K562 (cell line): ENCODE data around the gene WRAP53. TPM values are rescaled to one million over a fixed set of nuclear protein-coding genes. Genes with fewer than 3 reads are reported as not detected.

Experiments
- ATAC-seq: fragments of 200-7000 bp; cut with Tn5 transposase; 3 replicates; pipeline ENCODE4 v1.9.1; 2020; ENCODE audit warnings: moderate library complexity
- BruUV-seq: library from RNA; stranded (reverse); fragments of 400-500 nt; replicated peaks from 2 replicates; lab custom pipeline; 2021; lab: Mats Ljungman, UMichigan
- CTCF ChIA-PET: fragments of 300-600 bp; formaldehyde crosslinking; extraction: SDS; loops from one replicate; lab custom pipeline; 2021; ENCODE audit warnings: low intra/inter-chr PET ratio; lab: Yijun Ruan, JAX
- POLR2A ChIA-PET: fragments of 300-600, 350-650 bp; sonication (Branson Sonifier 250); formaldehyde crosslinking; extraction: SDS; loops from one replicate; lab custom pipeline; 2021; ENCODE audit warnings: antibody characterized with exemption, inconsistent platforms; lab: Yijun Ruan, JAX
- DNase-seq, 4 experiments: peaks; one replicate each; pipeline versions ENCODE4 v3.0.0 to v3.0.0-alpha.2; 2011 to 2018; ENCODE audit warnings: low spot score in 3 of 4, mixed read lengths in 3 of 4; ENCODE audit errors: extremely low read depth in 1 of 4
- FAIRE-seq: peaks from 2 replicates; lab custom pipeline; 2011; peaks lifted over from hg19 to GRCh38; lab: Jason Lieb, UNC
- H2AFZ ChIP-seq: 2 replicates; pipeline ENCODE4 v1.6.0; 2011; ENCODE audit warnings: low read depth, low read length, control low read depth, inconsistent platforms
- H3K27ac ChIP-seq: fragments of 200-600 bp; 3 replicates; pipeline ENCODE4 v1.8.0; 2011; ENCODE audit warnings: low read depth, mild to moderate bottlenecking, control low read depth, inconsistent platforms, low read length, moderate library complexity, mixed read lengths; ENCODE audit errors: extremely low read depth
- H3K27me3 ChIP-seq, 2 experiments: fragments of 300-600 bp in 1 of 2; 2 replicates in 1 of 2; 3 replicates in 1 of 2; pipeline versions ENCODE4 v1.6.0 to v1.8.0; 2011; ENCODE audit warnings: inconsistent platforms in 2 of 2, low read length in 2 of 2, mild to moderate bottlenecking in 1 of 2, mixed read lengths in 1 of 2, moderate library complexity in 1 of 2; ENCODE audit not compliant: control insufficient read depth in 2 of 2, insufficient read depth in 2 of 2
- H3K36me3 ChIP-seq: fragments of 300-600 bp; 3 replicates; pipeline ENCODE4 v1.8.0; 2011; ENCODE audit warnings: mild to moderate bottlenecking, low read length, inconsistent platforms; ENCODE audit not compliant: control insufficient read depth, insufficient read depth
- H3K4me1 ChIP-seq, 2 experiments: fragments of 200-600 bp in 1 of 2; replicated peaks in 1 of 2; 2 replicates in 1 of 2; 3 replicates in 1 of 2; pipeline versions ENCODE4 v1.5.1 to v1.8.0; 2011; ENCODE audit warnings: inconsistent platforms in 2 of 2, low read length in 2 of 2, mild to moderate bottlenecking in 1 of 2, mixed read lengths in 1 of 2, moderate library complexity in 1 of 2; ENCODE audit not compliant: control insufficient read depth in 2 of 2, insufficient read depth in 2 of 2
- H3K4me2 ChIP-seq: 2 replicates; pipeline ENCODE4 v1.6.1; 2011; ENCODE audit warnings: low read length, control low read depth, inconsistent platforms, mixed read lengths; ENCODE audit not compliant: insufficient read depth
- H3K4me3 ChIP-seq: fragments of 200-600 bp; sonication (generic), shearing (Covaris generic); 2 replicates; pipeline ENCODE4 v1.5.1; 2016; ENCODE audit warnings: control low read depth, inconsistent platforms
- H3K79me2 ChIP-seq: fragments of 200-600 bp; 3 replicates; pipeline ENCODE4 v1.8.0; 2011; ENCODE audit warnings: low read length, inconsistent platforms; ENCODE audit not compliant: control insufficient read depth, insufficient read depth
- H3K9ac ChIP-seq, 2 experiments: 2 replicates each; pipeline versions ENCODE4 v1.6.0 to v1.6.1; 2011; ENCODE audit warnings: low read depth in 2 of 2, low read length in 2 of 2, control low read depth in 1 of 2, inconsistent platforms in 1 of 2, mild to moderate bottlenecking in 1 of 2, mixed read lengths in 1 of 2; ENCODE audit not compliant: insufficient read depth in 1 of 2
- H3K9me1 ChIP-seq: one replicate; pipeline ENCODE4 v1.6.0; 2011; ENCODE audit warnings: inconsistent platforms, mild to moderate bottlenecking, low read length, moderate library complexity; ENCODE audit not compliant: control insufficient read depth, insufficient read depth
- H3K9me3 ChIP-seq: replicated peaks from 2 replicates; pipeline ENCODE4 v1.5.1; 2011; ENCODE audit warnings: low read depth, low read length, inconsistent platforms; ENCODE audit not compliant: control insufficient read depth, insufficient read depth
- H4K20me1 ChIP-seq: replicated peaks from 2 replicates; pipeline ENCODE4 v1.6.1; 2011; ENCODE audit warnings: low read length, inconsistent platforms, mixed read lengths; ENCODE audit not compliant: control insufficient read depth, insufficient read depth
- CREB1 ChIP-seq, 2 experiments: sonication (generic) in 1 of 2; formaldehyde crosslinking in 1 of 2; IDR thresholded peaks; 2 replicates each; pipeline versions ENCODE4 v1.6.1 to v1.8.0; 2012 to 2022; ENCODE audit warnings: inconsistent platforms in 1 of 2, mild to moderate bottlenecking in 1 of 2, missing genetic modification reagents in 1 of 2, moderate library complexity in 1 of 2
- DEAF1 ChIP-seq: fragments of 450-650 bp; formaldehyde crosslinking; IDR thresholded peaks from 2 replicates; pipeline ENCODE4 v1.4.0; 2020; ENCODE audit warnings: mild to moderate bottlenecking, moderate library complexity
- EHMT2 ChIP-seq: fragments of 450-650 bp; IDR thresholded peaks from 2 replicates; pipeline ENCODE4 v1.6.1; 2018; ENCODE audit warnings: antibody characterized with exemption
- FOXJ2 ChIP-seq: fragments of 200-800 bp; sonication (Bioruptor generic); IDR thresholded peaks from 2 replicates; pipeline ENCODE4 v1.6.1; 2016; ENCODE audit warnings: missing genetic modification characterization, missing compliant biosample characterization
- GABPB2 ChIP-seq: fragments of 250-450 bp; sonication (Bioruptor Pico); conservative IDR thresholded peaks from 2 replicates; pipeline ENCODE4 v1.5.1; 2021; ENCODE audit warnings: mild to moderate bottlenecking
- KDM2B ChIP-seq: fragments of 250-450 bp; sonication (Bioruptor Pico); IDR thresholded peaks from 2 replicates; pipeline ENCODE4 v1.8.0; 2021; ENCODE audit warnings: mild to moderate bottlenecking, moderate library complexity
- MAFG ChIP-seq: fragments of 450-650 bp; conservative IDR thresholded peaks from 2 replicates; pipeline ENCODE4 v1.6.1; 2016; ENCODE audit warnings: missing genetic modification characterization, missing compliant biosample characterization
- MAZ ChIP-seq, 2 experiments: fragments of 450-650 bp in 1 of 2; sonication (generic) in 1 of 2; formaldehyde crosslinking; IDR thresholded peaks in 1 of 2; conservative IDR thresholded peaks in 1 of 2; 2 replicates each; pipeline versions ENCODE4 v1.4.0 to v1.5.0; 2020; ENCODE audit warnings: mild to moderate bottlenecking in 1 of 2, missing genetic modification reagents in 1 of 2
- PBX2 ChIP-seq, 2 experiments: IDR thresholded peaks in 1 of 2; conservative IDR thresholded peaks in 1 of 2; 2 replicates each; pipeline ENCODE4 v1.6.1; 2016; ENCODE audit warnings: low read depth in 2 of 2, mild to moderate bottlenecking in 1 of 2, missing compliant biosample characterization in 1 of 2, missing genetic modification characterization in 1 of 2, moderate library complexity in 1 of 2
- POLR2A ChIP-seq: fragments of 450-650 bp; conservative IDR thresholded peaks from 2 replicates; pipeline ENCODE4 v1.6.1; 2016
- PREB ChIP-seq: sonication (generic); formaldehyde crosslinking; IDR thresholded peaks from 2 replicates; pipeline ENCODE4 v1.8.1; 2023; ENCODE audit warnings: mild to moderate bottlenecking, missing genetic modification reagents
- SLC30A9 ChIP-seq: fragments of 250-450 bp; sonication (Bioruptor Pico); IDR thresholded peaks from 2 replicates; pipeline ENCODE4 v1.8.0; 2022; ENCODE audit warnings: mild to moderate bottlenecking, moderate library complexity
- SMARCA4 ChIP-seq: fragments of 450-650 bp; IDR thresholded peaks from 2 replicates; pipeline ENCODE4 v1.6.1; 2016
- YY1 ChIP-seq, 3 experiments: IDR thresholded peaks; 2 replicates each; pipeline ENCODE4 v1.6.1; 2011; ENCODE audit warnings: low read length in 2 of 3, mild to moderate bottlenecking in 2 of 3, moderate library complexity in 2 of 3, borderline replicate concordance in 1 of 3, control low read depth in 1 of 3, low read depth in 1 of 3; ENCODE audit not compliant: insufficient read depth in 3 of 3, insufficient replicate concordance in 2 of 3, control insufficient read depth in 1 of 3, insufficient read length in 1 of 3; ENCODE audit errors: extremely low read depth in 1 of 3
- ZNF280A ChIP-seq: fragments of 450-650 bp; IDR thresholded peaks from 2 replicates; pipeline ENCODE4 v1.6.1; 2018; ENCODE audit warnings: mild to moderate bottlenecking, low read depth; ENCODE audit not compliant: partially characterized antibody
- WGBS: fragments of 100-300 bp; shearing (Covaris generic); methylation state at CpG from one replicate; pipeline ENCODE4 v1.1.6; 2016; ENCODE audit warnings: low coverage, mixed read lengths; ENCODE audit not compliant: insufficient coverage; ENCODE audit errors: missing lambda C conversion rate; 5-methylcytosine and 5-hydroxymethylcytosine counted together
- in situ Hi-C: fragments of 300-500 bp; cut with MboI; formaldehyde crosslinking; loops from 4 replicates; pipeline ENCODE4 v1.15.0; 2018; ENCODE audit warnings: inconsistent platforms, mixed read lengths
- intact Hi-C: fragments of 100-400 bp; cut with micrococcal nuclease; formaldehyde crosslinking; loops from 2 replicates; pipeline ENCODE4 v1.14.2; 2022
- polyA plus RNA-seq, 8 experiments: library from polyadenylated mRNA; depleted of rRNA in 4 of 8; stranded (reverse) in 5 of 8; unstranded in 3 of 8; fragments of >200 nt; fragmentation: Nextera tagmentation in 2 of 8; fragmentation: Illumina TruSeq in 1 of 8; extraction: Ambion mirVana in 2 of 8; extraction: Trizol in 1 of 8; gene quantifications; 2 replicates each; pipeline versions ENCODE4 v1.2.1 to v1.2.3, GENCODE V29; 2011 to 2014; ENCODE audit warnings: inconsistent platforms in 1 of 8, missing spikeins in 1 of 8
- total RNA-seq, 7 experiments: library from RNA; depleted of rRNA in 6 of 7; stranded (reverse); fragments of >200 nt in 6 of 7; fragmentation: Illumina TruSeq in 2 of 7; extraction: Trizol in 2 of 7; gene quantifications; 2 replicates each; pipeline versions ENCODE4 v1.2.1 to v1.2.3, GENCODE V29; 2011 to 2021; ENCODE audit warnings: low replicate concordance in 1 of 7

The WRAP53 gene
- total and polyA plus RNA-seq, 9 of the 15 experiments (the other 6 are each of a cell fraction or from before 2014, with no cell fraction given) = 0.72 to 18.2 (median 13.4) TPM

GRCh38 chr17:7713782-7714181, 25.5 kb downstream of the WRAP53 start:
- POLR2A ChIA-PET = interaction anchor here (0.6 to 3.5 kb wide), 3 partner anchors 10 to 63 kb away, joined by 3 to 13 read pairs (median 12); partner anchors contain the start of genes ATP1B2, EFNB3 and TP53
- Histone ChIP-seq H3K9me3 (no peaks in the 10 kb centered on the region), H3K79me2 (no peaks in the 10 kb centered on the region), H3K9me1 (no peaks in the 10 kb centered on the region), H3K4me1 (peaks cover 6 to 18% of the 10 kb centered on the region in 2 experiments; a peak in 3 of 5 replicates), H3K27ac (no peak overlapping the region), H3K9ac (no peak overlapping the region), H4K20me1 (no peaks in the 10 kb centered on the region), H3K4me2 (no peak overlapping the region), H3K4me3 (no peak overlapping the region), H2AFZ (no peak overlapping the region), H3K36me3 (no peaks in the 10 kb centered on the region), H3K27me3 (peaks cover 5 to 54% of the 10 kb centered on the region in 2 experiments; a peak in 3 of 5 replicates)
- BruUV-seq = no TSS peak
- WGBS = 10% methylated on average over 9 of the region's 9 CpGs
- ATAC-seq (no peak), FAIRE-seq (no peak), DNase-seq (no peak)
- TF ChIP-seq SMARCA4 = no peak
- TF ChIP-seq CREB1 (IDR thresholded peaks at IDR 0.05) = no peak
- no peak for TF ChIP-seq CREB1 (CRISPR knock-in tag; IDR thresholded peaks at IDR 0.05)
- no peak for TF ChIP-seq SLC30A9 (CRISPR knock-in tag)
- no peak for TF ChIP-seq PREB (CRISPR knock-in tag)
- no peak for TF ChIP-seq DEAF1
- no peak for TF ChIP-seq EHMT2
- no peak for TF ChIP-seq MAZ (CRISPR knock-in tag; conservative IDR thresholded peaks at IDR 0.05 in 1 of 2, IDR thresholded peaks at IDR 0.05 in 1 of 2)
- TF ChIP-seq KDM2B (CRISPR knock-in tag) = no peak
- TF ChIP-seq MAFG (tag) = no peak
- no peak for TF ChIP-seq POLR2A
- no peak for TF ChIP-seq FOXJ2
- TF ChIP-seq ZNF280A = no peak
- TF ChIP-seq GABPB2 (CRISPR knock-in tag) = no peak
- TF ChIP-seq YY1 (IDR thresholded peaks at IDR 0.05; ENCODE audit: borderline replicate concordance in 1 of 3, control insufficient read depth in 1 of 3, extremely low read depth in 1 of 3, insufficient read depth in 3 of 3, insufficient read length in 1 of 3, insufficient replicate concordance in 2 of 3, low read depth in 1 of 3, low read length in 2 of 3) = no peak
- TF ChIP-seq PBX2 (CRISPR knock-in tag; IDR thresholded peaks at IDR 0.05; ENCODE audit: low read depth) = no peak
- no peak for TF ChIP-seq PBX2 (tag; conservative IDR thresholded peaks at IDR 0.05; ENCODE audit: low read depth)
- in situ Hi-C loops (no loop called here), intact Hi-C loops (no loop called here)
- CTCF ChIA-PET = no interaction called here
